Measurements from ENCODE around the gene MMS19. TPM values are rescaled to one million over a fixed set of nuclear protein-coding genes. Genes with fewer than 3 reads are reported as not detected.

Gene MMS19
- total RNA-seq, 3 donors from 2014 or later: 45.7 to 48.5 (median 47.0) TPM

GRCh38 chr10:97522071-97522470, 23.8 kb upstream of the MMS19 start:
- DNase-seq (no peak), ATAC-seq (no peak)
- intact Hi-C loops (cut with DNase I, micrococcal nuclease): no loop called here
- Histone ChIP-seq H3K4me3 (no peak overlapping the region), H3K36me3 (ENCODE audit: low read depth) (no peaks in the 10 kb centered on the region), H3K4me1 (ENCODE audit: low read depth) (no peaks in the 10 kb centered on the region), H3K9me3 (no peaks in the 10 kb centered on the region)
- TF ChIP-seq, protein P1, sequence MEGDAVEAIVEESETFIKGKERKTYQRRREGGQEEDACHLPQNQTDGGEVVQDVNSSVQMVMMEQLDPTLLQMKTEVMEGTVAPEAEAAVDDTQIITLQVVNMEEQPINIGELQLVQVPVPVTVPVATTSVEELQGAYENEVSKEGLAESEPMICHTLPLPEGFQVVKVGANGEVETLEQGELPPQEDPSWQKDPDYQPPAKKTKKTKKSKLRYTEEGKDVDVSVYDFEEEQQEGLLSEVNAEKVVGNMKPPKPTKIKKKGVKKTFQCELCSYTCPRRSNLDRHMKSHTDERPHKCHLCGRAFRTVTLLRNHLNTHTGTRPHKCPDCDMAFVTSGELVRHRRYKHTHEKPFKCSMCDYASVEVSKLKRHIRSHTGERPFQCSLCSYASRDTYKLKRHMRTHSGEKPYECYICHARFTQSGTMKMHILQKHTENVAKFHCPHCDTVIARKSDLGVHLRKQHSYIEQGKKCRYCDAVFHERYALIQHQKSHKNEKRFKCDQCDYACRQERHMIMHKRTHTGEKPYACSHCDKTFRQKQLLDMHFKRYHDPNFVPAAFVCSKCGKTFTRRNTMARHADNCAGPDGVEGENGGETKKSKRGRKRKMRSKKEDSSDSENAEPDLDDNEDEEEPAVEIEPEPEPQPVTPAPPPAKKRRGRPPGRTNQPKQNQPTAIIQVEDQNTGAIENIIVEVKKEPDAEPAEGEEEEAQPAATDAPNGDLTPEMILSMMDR (IDR thresholded peaks at IDR 0.05): no peak

DNA sequence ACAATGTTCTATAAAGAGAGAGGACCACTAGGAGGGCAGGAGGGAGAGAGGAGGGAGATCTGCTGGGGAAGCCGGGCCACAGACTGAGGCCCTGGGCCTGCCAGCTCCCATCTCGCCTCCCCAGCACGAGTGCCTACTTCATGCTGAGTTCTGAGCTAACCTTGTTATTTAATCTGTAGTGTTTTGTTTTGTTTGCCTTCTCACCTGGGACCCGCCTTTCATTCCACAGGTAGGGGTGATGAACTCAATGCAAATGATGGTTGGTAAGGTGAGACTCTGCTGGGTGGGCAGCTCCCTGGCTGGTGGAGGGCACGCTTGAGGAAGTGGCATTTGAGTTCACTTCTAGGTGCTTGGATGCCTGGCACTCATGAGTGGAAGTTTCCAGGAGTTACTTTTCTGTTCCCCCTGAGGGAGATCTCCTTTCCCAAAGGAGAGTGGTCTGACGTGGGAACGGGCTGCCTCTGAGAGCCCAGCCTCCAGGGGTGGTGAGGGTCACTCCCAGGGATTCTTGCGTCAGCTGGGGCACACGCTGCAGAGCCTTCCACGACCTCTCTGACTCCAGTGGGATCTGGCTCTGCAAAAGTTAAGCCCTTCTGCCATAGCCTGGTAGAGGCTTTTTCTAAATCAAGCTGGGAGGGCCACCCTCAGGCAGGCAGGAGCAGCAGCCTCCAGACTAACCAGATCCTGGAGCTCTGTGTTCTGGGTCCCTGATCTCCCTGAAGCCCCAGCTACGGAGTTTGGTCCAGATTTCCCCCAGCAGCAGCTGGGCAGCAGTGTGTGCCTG, 22.9 kb upstream of the MMS19 start:
- ATAC-seq (no peak), DNase-seq (no peak)
- no peaks in the 10 kb centered on the region for H3K36me3 ChIP-seq (ENCODE audit: low read depth)
- TF ChIP-seq, protein P1 (IDR thresholded peaks at IDR 0.05): no peak
- no peaks in the 10 kb centered on the region for H3K9me3 ChIP-seq
- no peak overlapping the region for H3K4me3 ChIP-seq
- H3K4me1 ChIP-seq (ENCODE audit: low read depth): no peaks in the 10 kb centered on the region
- intact Hi-C loops (cut with DNase I, micrococcal nuclease): no loop called here

GRCh38 chr10:97520520-97520919, 22.3 kb upstream of the MMS19 start:
- TF ChIP-seq, protein P1 (IDR thresholded peaks at IDR 0.05): no peak
- Histone ChIP-seq H3K4me3 (no peak overlapping the region), H3K36me3 (ENCODE audit: low read depth) (no peaks in the 10 kb centered on the region), H3K9me3 (no peaks in the 10 kb centered on the region), H3K4me1 (ENCODE audit: low read depth) (no peaks in the 10 kb centered on the region)
- intact Hi-C loops (cut with DNase I, micrococcal nuclease): no loop called here
- DNase-seq (no peak), ATAC-seq (no peak)

- no peak for ATAC-seq
- Histone ChIP-seq H3K4me1 (ENCODE audit: low read depth) (no peaks in the 10 kb centered on the region), H3K4me3 (no peak overlapping the region), H3K36me3 (ENCODE audit: low read depth) (no peaks in the 10 kb centered on the region), H3K9me3 (no peaks in the 10 kb centered on the region)
- no peak for DNase-seq
- intact Hi-C loops (cut with DNase I, micrococcal nuclease): no loop called here
- TF ChIP-seq, protein P1 (IDR thresholded peaks at IDR 0.05): no peak
Observed at GRCh38 chr10:97519342-97519741, 21.1 kb upstream of the MMS19 start.

GRCh38 chr10:97518301-97519043, 20.2 kb upstream of the MMS19 start:
- ATAC-seq (no peak), DNase-seq (no peak)
- no peak overlapping the region for H3K4me3 ChIP-seq
- TF ChIP-seq, protein P1 (IDR thresholded peaks at IDR 0.05): no peak
- H3K9me3 ChIP-seq: no peaks in the 10 kb centered on the region
- H3K4me1 ChIP-seq (ENCODE audit: low read depth): no peaks in the 10 kb centered on the region
- intact Hi-C loops (cut with DNase I, micrococcal nuclease): no loop called here
- no peaks in the 10 kb centered on the region for H3K36me3 ChIP-seq (ENCODE audit: low read depth)

Measured in mucosa of descending colon (tissue), 3 donors.